ENCODE results near the gene MYH3.

GRCh38 chr17:10652984-10653659 is 4.0 kb downstream of the MYH3 start:
- TF ChIP-seq POLR2AphosphoS5 (IDR thresholded peaks at IDR 0.05; ENCODE audit: borderline replicate concordance, low read depth, low read length), result no peak
- no peak for TF ChIP-seq EZH2 (IDR thresholded peaks at IDR 0.05)

Measured in SK-N-MC (cell line).